ENCODE results near the gene NLRP9.

GRCh38 chr19:55712804-55713631 lies 25.2 kb downstream of the NLRP9 start:
- TF ChIP-seq EZH2phosphoT487 (IDR thresholded peaks at IDR 0.05; ENCODE audit: low read depth), result no peak
- TF ChIP-seq, protein P1, sequence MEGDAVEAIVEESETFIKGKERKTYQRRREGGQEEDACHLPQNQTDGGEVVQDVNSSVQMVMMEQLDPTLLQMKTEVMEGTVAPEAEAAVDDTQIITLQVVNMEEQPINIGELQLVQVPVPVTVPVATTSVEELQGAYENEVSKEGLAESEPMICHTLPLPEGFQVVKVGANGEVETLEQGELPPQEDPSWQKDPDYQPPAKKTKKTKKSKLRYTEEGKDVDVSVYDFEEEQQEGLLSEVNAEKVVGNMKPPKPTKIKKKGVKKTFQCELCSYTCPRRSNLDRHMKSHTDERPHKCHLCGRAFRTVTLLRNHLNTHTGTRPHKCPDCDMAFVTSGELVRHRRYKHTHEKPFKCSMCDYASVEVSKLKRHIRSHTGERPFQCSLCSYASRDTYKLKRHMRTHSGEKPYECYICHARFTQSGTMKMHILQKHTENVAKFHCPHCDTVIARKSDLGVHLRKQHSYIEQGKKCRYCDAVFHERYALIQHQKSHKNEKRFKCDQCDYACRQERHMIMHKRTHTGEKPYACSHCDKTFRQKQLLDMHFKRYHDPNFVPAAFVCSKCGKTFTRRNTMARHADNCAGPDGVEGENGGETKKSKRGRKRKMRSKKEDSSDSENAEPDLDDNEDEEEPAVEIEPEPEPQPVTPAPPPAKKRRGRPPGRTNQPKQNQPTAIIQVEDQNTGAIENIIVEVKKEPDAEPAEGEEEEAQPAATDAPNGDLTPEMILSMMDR (IDR thresholded peaks at IDR 0.05; ENCODE audit: low read depth, low read length), result no peak
